HG03571 (cell line): ENCODE data around the gene YES1.
"Not testable (repeated sequence)": the region's sequence is repeated elsewhere in the genome, so short reads cannot be mapped to it uniquely, and the experiment has no call there.

Experiments used
- ATAC-seq: cut with Tn5 transposase; IDR thresholded peaks from one replicate; pipeline ENCODE4 v1.9.1; 2021; ENCODE audit not compliant: unreplicated experiment

The YES1 gene

DNA sequence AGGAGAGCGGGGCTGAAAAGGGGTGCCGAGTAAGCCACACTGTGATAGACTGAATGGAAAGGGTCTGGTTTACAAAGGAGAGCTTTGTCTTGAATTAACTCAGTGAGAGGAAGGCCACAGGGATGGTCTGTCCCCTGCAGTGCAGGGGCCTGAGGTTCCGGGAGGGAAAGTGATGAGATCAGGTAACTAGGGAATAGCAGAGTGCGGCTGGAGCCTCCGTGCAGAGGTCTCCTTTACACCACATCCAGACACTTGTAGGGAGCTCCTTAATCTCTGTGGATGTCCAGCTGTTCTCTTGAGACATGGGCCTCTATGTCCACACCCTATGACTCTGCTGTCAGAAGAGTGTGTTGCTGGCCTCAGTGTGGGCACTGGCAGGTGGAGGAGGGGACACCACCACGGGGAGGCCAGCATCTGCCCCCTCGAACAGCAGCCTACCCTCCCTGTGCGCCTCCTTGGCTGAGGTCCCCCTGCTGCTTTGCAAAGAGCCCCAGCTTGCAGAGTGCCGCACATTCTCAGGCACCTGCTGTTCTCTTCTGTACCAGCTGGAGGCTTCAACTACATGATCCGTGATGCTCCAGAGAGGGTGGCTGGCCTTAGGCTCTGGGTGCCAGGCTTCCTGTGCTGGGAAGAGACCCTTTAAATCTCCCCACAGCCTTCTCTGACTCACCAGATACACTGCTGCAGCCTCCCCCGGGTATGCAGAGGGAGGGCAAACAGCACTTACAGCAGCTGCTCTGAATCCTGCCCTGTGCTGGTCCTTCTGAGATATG lies 125.5 kb downstream of the YES1 start:
- ATAC-seq, result no peak

DNA sequence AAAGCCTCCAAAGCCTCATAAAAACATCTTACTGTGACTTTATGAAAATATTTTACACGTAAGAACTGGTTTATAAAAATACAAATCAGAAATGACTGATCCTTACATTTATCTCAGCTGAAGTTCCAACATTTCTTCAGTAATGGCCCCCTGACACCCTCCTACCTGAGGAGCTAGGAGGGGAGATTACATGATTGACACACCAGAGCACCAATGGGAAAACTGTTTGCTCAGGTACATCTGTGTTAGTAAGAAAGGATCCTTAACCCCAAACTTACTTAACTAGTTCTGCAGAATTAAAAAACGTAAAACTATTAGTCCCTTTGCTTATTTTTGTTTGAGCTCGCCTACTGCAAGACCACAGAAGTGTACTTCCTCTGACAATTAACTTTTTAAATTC lies 126.6 kb downstream of the YES1 start:
- ATAC-seq, result no peak

GRCh38 chr18:683531-683930 lies 128.5 kb downstream of the YES1 start:
- no peak for ATAC-seq

GRCh38 chr18:682833-683232 lies 129.2 kb downstream of the YES1 start:
- no peak for ATAC-seq

DNA sequence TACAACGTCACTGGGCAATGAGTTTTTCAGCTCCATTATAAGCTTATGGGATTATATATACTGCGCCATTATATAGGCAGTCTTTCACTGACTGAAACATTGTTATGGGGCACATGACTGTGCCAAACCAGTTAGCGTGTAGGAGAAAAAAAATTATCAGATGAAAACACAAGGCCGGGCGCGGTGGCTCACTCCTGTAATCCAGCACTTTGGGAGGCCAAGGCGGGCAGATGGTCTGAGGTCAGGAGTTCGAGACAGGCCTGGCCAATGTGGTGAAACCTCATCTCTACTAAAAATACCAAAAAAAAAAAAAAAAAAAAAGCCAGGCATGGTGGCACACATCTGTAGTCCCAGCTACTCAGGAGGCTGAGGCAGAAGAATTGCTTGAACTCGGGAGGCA lies 129.6 kb downstream of the YES1 start:
- not testable (repeated sequence) for ATAC-seq

- no peak for ATAC-seq
Observed at GRCh38 chr18:681985-682384, 130.1 kb downstream of the YES1 start.

GRCh38 chr18:680392-680791 lies 131.7 kb downstream of the YES1 start:
- ATAC-seq, result no peak

DNA sequence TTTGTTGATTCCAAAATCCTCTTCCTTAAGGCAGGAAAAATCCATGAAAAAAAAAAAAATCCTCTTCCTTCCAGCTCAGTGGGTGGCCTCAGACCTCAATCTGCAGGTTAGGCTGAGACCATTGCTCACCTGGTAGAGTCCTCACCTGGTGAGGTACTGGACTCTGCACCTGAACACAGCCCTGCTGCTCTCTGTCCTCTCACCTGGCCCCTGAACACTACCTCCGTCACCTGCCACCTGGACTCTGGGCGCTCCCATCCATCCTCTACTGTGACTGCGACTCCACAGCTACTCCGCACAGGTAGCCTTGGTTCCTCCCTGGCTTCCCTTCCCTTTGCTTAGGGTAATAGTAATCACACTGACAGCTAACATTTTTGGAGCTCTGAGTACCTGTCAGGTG lies 132.5 kb downstream of the YES1 start:
- no peak for ATAC-seq

DNA sequence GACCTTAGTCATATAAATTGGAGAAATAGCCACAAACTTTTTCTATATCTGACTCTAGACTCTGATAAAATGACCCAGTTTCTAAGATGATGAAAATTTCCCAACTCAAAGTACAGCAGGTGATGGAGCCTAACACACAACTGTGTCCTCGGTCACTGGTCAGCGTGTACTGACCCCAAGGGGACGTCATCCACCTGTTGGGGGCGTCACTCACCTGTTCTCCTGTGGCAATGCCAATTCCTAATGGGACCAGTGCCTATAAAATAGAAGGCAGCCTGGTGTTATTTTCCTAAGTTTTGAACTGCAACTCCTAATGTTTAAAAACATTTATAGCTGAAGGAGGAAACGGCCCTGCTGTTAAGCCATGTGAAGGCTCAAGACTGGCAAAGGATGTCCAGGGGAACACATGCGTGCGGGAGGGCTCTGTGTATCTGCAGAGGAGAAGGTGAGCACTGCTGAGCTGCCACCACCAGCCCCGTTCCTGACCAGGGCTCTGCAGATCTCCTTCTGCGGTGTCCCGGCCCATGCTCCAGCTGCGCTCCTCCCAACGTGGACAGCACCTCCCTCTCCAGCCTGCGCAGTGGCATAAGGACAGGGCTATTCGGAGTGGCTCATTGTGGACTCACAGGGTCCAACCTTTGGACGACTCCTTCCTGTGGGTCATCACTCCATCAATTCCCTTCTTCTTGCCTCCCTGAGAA lies 133.4 kb downstream of the YES1 start:
- ATAC-seq, result no peak

GRCh38 chr18:677951-678381 lies 134.1 kb downstream of the YES1 start:
- no peak for ATAC-seq

DNA sequence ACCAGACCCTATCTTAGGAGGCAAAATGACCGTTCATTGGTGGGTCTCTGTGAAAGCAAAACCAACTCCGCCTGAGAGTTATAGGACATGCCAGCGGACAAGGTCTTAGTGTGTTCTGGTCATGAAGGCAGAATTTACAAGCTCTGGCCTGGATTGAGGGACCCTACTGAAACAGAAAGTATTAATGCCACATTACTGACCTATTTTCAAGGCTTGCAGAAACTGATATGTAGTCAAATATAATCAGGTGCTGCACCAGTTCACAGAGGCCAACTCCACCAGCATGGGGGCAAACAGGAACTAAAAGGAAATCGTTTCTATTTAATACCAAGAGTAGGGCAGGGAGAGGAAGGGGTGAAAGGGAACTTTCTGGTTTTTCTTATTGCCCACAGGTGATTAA lies 134.9 kb downstream of the YES1 start:
- ATAC-seq, result no peak

GRCh38 chr18:676736-677135 lies 135.3 kb downstream of the YES1 start:
- ATAC-seq, result no peak

- no peak for ATAC-seq
Observed at GRCh38 chr18:676069-676468, 136.0 kb downstream of the YES1 start.

DNA sequence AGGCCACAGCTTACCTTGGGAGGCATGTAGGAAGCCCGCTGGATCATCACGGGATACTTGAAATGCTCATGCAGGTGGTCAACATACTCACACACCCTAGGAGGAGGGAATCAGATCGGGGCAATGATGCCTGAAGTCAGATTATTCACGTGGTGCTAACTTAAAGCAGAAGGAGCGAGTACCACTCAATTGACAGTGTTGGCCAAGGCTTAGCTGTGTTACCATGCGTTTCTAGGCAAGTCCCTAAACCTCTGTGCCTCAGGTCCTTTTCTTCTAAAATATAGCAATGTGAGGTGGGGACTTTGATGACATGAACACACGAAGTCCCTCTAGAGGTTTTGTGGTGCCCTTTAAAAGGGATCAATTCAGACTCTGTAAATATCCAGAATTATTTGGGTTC lies 136.7 kb downstream of the YES1 start:
- no peak for ATAC-seq

- no peak for ATAC-seq
Observed at GRCh38 chr18:673769-674168, 138.3 kb downstream of the YES1 start.

- no peak for ATAC-seq
Observed at GRCh38 chr18:673317-673716, 138.7 kb downstream of the YES1 start.
